ENCODE measurements around the gene PLPPR4. TPM values are rescaled to one million over a fixed set of nuclear protein-coding genes. Genes with fewer than 3 reads are reported as not detected.

The PLPPR4 gene
- total RNA-seq, 1 experiment from 2014 or later = not detected

GRCh38 chr1:99306056-99306455 lies 41.8 kb downstream of the PLPPR4 start:
- Histone ChIP-seq H3K4me1 (ENCODE audit: insufficient read depth, low read length, poor library complexity, severe bottlenecking) (no peaks in the 10 kb centered on the region), H3K9me3 (ENCODE audit: low read depth, low read length, poor library complexity, severe bottlenecking) (no peaks in the 10 kb centered on the region), H3K4me3 (ENCODE audit: low read depth, low read length, poor library complexity, severe bottlenecking) (no peak overlapping the region), H3K36me3 (ENCODE audit: insufficient read depth, low read length, poor library complexity, severe bottlenecking) (no peaks in the 10 kb centered on the region), H3K27me3 (replicated peaks; ENCODE audit: insufficient read depth, low read depth, low read length, poor library complexity) (no peaks in the 10 kb centered on the region), H3K27ac (ENCODE audit: low read depth, low read length, poor library complexity, severe bottlenecking) (no peak overlapping the region)
- DNase-seq (ENCODE audit: low spot score) = no peak
- BruUV-seq (replicated peaks) = no TSS peak
- POLR2A ChIA-PET (ENCODE audit: low non-redundant PET) = no interaction called here
- CTCF ChIA-PET = no interaction called here
- intact Hi-C loops (cut with micrococcal nuclease; ENCODE audit: unreplicated experiment) = no loop called here
- no peak for TF ChIP-seq EZH2 (IDR thresholded peaks at IDR 0.05; ENCODE audit: borderline replicate concordance, low read depth, low read length, poor library complexity, severe bottlenecking)
- TF ChIP-seq, protein P1, sequence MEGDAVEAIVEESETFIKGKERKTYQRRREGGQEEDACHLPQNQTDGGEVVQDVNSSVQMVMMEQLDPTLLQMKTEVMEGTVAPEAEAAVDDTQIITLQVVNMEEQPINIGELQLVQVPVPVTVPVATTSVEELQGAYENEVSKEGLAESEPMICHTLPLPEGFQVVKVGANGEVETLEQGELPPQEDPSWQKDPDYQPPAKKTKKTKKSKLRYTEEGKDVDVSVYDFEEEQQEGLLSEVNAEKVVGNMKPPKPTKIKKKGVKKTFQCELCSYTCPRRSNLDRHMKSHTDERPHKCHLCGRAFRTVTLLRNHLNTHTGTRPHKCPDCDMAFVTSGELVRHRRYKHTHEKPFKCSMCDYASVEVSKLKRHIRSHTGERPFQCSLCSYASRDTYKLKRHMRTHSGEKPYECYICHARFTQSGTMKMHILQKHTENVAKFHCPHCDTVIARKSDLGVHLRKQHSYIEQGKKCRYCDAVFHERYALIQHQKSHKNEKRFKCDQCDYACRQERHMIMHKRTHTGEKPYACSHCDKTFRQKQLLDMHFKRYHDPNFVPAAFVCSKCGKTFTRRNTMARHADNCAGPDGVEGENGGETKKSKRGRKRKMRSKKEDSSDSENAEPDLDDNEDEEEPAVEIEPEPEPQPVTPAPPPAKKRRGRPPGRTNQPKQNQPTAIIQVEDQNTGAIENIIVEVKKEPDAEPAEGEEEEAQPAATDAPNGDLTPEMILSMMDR (conservative IDR thresholded peaks at IDR 0.05; ENCODE audit: low read depth, low read length) = no peak

- no peak overlapping the region for H3K27ac ChIP-seq (ENCODE audit: low read depth, low read length, poor library complexity, severe bottlenecking)
- ChIA-PET POLR2A (ENCODE audit: low non-redundant PET) (no interaction called here), CTCF (no interaction called here)
- H3K4me1 ChIP-seq (ENCODE audit: insufficient read depth, low read length, poor library complexity, severe bottlenecking) = no peaks in the 10 kb centered on the region
- no TSS peak for BruUV-seq (replicated peaks)
- H3K9me3 ChIP-seq (ENCODE audit: low read depth, low read length, poor library complexity, severe bottlenecking) = no peaks in the 10 kb centered on the region
- no peak overlapping the region for H3K4me3 ChIP-seq (ENCODE audit: low read depth, low read length, poor library complexity, severe bottlenecking)
- no peaks in the 10 kb centered on the region for H3K27me3 ChIP-seq (replicated peaks; ENCODE audit: insufficient read depth, low read depth, low read length, poor library complexity)
- no peaks in the 10 kb centered on the region for H3K36me3 ChIP-seq (ENCODE audit: insufficient read depth, low read length, poor library complexity, severe bottlenecking)
- no peak for TF ChIP-seq EZH2 (IDR thresholded peaks at IDR 0.05; ENCODE audit: borderline replicate concordance, low read depth, low read length, poor library complexity, severe bottlenecking)
- TF ChIP-seq, protein P1 (conservative IDR thresholded peaks at IDR 0.05; ENCODE audit: low read depth, low read length) = no peak
- intact Hi-C loops (cut with micrococcal nuclease; ENCODE audit: unreplicated experiment) = no loop called here
- DNase-seq (ENCODE audit: low spot score) = no peak
Observed at GRCh38 chr1:99306644-99307043, 42.4 kb downstream of the PLPPR4 start.

- CTCF ChIA-PET = no interaction called here
- BruUV-seq (replicated peaks) = no TSS peak
- intact Hi-C loops (cut with micrococcal nuclease; ENCODE audit: unreplicated experiment) = no loop called here
Observed at GRCh38 chr1:99315305-99315704, 51.0 kb downstream of the PLPPR4 start.

More at GRCh38 chr1:99315305-99315704, 51.0 kb downstream of the PLPPR4 start:
- POLR2A ChIA-PET (ENCODE audit: low non-redundant PET) = no interaction called here
- DNase-seq (ENCODE audit: low spot score) = no peak
- TF ChIP-seq EZH2 (IDR thresholded peaks at IDR 0.05; ENCODE audit: borderline replicate concordance, low read depth, low read length, poor library complexity, severe bottlenecking) = no peak
- TF ChIP-seq, protein P1 (conservative IDR thresholded peaks at IDR 0.05; ENCODE audit: low read depth, low read length) = no peak
- H3K4me1 ChIP-seq (ENCODE audit: insufficient read depth, low read length, poor library complexity, severe bottlenecking) = no peaks in the 10 kb centered on the region
- H3K27me3 ChIP-seq (replicated peaks; ENCODE audit: insufficient read depth, low read depth, low read length, poor library complexity) = no peaks in the 10 kb centered on the region
- no peaks in the 10 kb centered on the region for H3K36me3 ChIP-seq (ENCODE audit: insufficient read depth, low read length, poor library complexity, severe bottlenecking)
- H3K27ac ChIP-seq (ENCODE audit: low read depth, low read length, poor library complexity, severe bottlenecking) = no peak overlapping the region
- H3K4me3 ChIP-seq (ENCODE audit: low read depth, low read length, poor library complexity, severe bottlenecking) = no peak overlapping the region
- H3K9me3 ChIP-seq (ENCODE audit: low read depth, low read length, poor library complexity, severe bottlenecking) = no peaks in the 10 kb centered on the region
